ENCODE results near the gene SPZ1.

SPZ1 gene

GRCh38 chr5:80277191-80277590 is 42.6 kb upstream of the SPZ1 start:
- no peaks in the 10 kb centered on the region for H3K4me1 ChIP-seq (ENCODE audit: low read length)
- no peak overlapping the region for H3K27ac ChIP-seq (ENCODE audit: low read length)
- H3K27me3 ChIP-seq (replicated peaks; ENCODE audit: insufficient read depth, low read length) = no peaks in the 10 kb centered on the region
- H2AFZ ChIP-seq (ENCODE audit: low read length) = no peak overlapping the region
- no peaks in the 10 kb centered on the region for H3K36me3 ChIP-seq (replicated peaks; ENCODE audit: insufficient read depth, low read length)
- H3F3A ChIP-seq (ENCODE audit: insufficient read depth, low read length) = no peaks in the 10 kb centered on the region
- no peaks in the 10 kb centered on the region for H3K9me2 ChIP-seq (replicated peaks; ENCODE audit: insufficient read depth, low read length)
- no peaks in the 10 kb centered on the region for H3K9me3 ChIP-seq (replicated peaks; ENCODE audit: insufficient read depth, low read length)
- no peak for TF ChIP-seq EZH2 (optimal IDR thresholded peaks at IDR 0.05; ENCODE audit: low read depth, low read length)
- no peak for TF ChIP-seq CTCF (IDR thresholded peaks at IDR 0.05; ENCODE audit: low read length)
- no peak for TF ChIP-seq EZH2phosphoT487 (IDR thresholded peaks at IDR 0.05; ENCODE audit: low read length)
- no peak overlapping the region for H3K4me3 ChIP-seq (ENCODE audit: low read length)
- no peak for DNase-seq
- H3K79me2 ChIP-seq (ENCODE audit: low read length) = no peaks in the 10 kb centered on the region
- H3K9ac ChIP-seq (ENCODE audit: low read length) = no peak overlapping the region
- H3K4me2 ChIP-seq (ENCODE audit: low read depth, low read length) = no peak overlapping the region
- no peaks in the 10 kb centered on the region for H4K20me1 ChIP-seq (ENCODE audit: insufficient read depth, low read length)

DNA sequence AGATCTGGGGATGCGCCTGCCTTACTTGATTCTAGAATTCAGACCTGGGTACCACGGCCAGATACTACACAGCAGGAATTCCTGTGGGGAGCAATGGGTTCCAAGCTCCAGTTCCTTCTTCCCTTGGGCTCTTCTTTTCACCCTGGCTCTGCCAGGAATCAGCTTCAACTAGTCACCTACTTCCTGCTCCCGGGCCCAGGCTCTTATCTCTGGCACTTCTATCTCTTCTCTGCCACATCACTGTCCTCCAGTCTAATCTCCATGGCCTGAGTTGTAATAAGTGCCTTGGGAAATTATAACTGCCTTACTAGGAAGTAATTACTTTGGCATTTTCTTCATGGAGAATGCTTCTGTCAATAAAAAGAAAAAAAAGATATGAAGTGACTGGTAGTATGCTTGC is 37.7 kb upstream of the SPZ1 start:
- Histone ChIP-seq H3F3A (ENCODE audit: insufficient read depth, low read length) (no peaks in the 10 kb centered on the region), H3K4me2 (ENCODE audit: low read depth, low read length) (no peak overlapping the region), H3K9ac (ENCODE audit: low read length) (no peak overlapping the region), H3K27me3 (replicated peaks; ENCODE audit: insufficient read depth, low read length) (no peaks in the 10 kb centered on the region), H3K4me3 (ENCODE audit: low read length) (no peak overlapping the region), H3K27ac (ENCODE audit: low read length) (no peak overlapping the region), H3K79me2 (ENCODE audit: low read length) (no peaks in the 10 kb centered on the region), H3K9me2 (replicated peaks; ENCODE audit: insufficient read depth, low read length) (no peaks in the 10 kb centered on the region), H3K4me1 (ENCODE audit: low read length) (no peaks in the 10 kb centered on the region), H3K9me3 (replicated peaks; ENCODE audit: insufficient read depth, low read length) (no peaks in the 10 kb centered on the region), H4K20me1 (ENCODE audit: insufficient read depth, low read length) (no peaks in the 10 kb centered on the region), H2AFZ (ENCODE audit: low read length) (no peak overlapping the region), H3K36me3 (replicated peaks; ENCODE audit: insufficient read depth, low read length) (no peaks in the 10 kb centered on the region)
- DNase-seq = no peak
- TF ChIP-seq EZH2 (optimal IDR thresholded peaks at IDR 0.05; ENCODE audit: low read depth, low read length) = no peak
- no peak for TF ChIP-seq CTCF (IDR thresholded peaks at IDR 0.05; ENCODE audit: low read length)
- no peak for TF ChIP-seq EZH2phosphoT487 (IDR thresholded peaks at IDR 0.05; ENCODE audit: low read length)

- no peaks in the 10 kb centered on the region for H3K4me1 ChIP-seq (ENCODE audit: low read length)
- TF ChIP-seq EZH2 (optimal IDR thresholded peaks at IDR 0.05; ENCODE audit: low read depth, low read length) (no peak), EZH2phosphoT487 (IDR thresholded peaks at IDR 0.05; ENCODE audit: low read length) (no peak), CTCF (IDR thresholded peaks at IDR 0.05; ENCODE audit: low read length) (no peak)
- no peaks in the 10 kb centered on the region for H3K9me3 ChIP-seq (replicated peaks; ENCODE audit: insufficient read depth, low read length)
- H3K27ac ChIP-seq (ENCODE audit: low read length) = no peak overlapping the region
- no peak overlapping the region for H2AFZ ChIP-seq (ENCODE audit: low read length)
- H3K36me3 ChIP-seq (replicated peaks; ENCODE audit: insufficient read depth, low read length) = no peaks in the 10 kb centered on the region
- no peaks in the 10 kb centered on the region for H3F3A ChIP-seq (ENCODE audit: insufficient read depth, low read length)
- no peak overlapping the region for H3K4me2 ChIP-seq (ENCODE audit: low read depth, low read length)
- no peak for DNase-seq
- no peak overlapping the region for H3K4me3 ChIP-seq (ENCODE audit: low read length)
- no peaks in the 10 kb centered on the region for H3K79me2 ChIP-seq (ENCODE audit: low read length)
- H3K27me3 ChIP-seq (replicated peaks; ENCODE audit: insufficient read depth, low read length) = no peaks in the 10 kb centered on the region
- H3K9me2 ChIP-seq (replicated peaks; ENCODE audit: insufficient read depth, low read length) = no peaks in the 10 kb centered on the region
- H3K9ac ChIP-seq (ENCODE audit: low read length) = no peak overlapping the region
- no peaks in the 10 kb centered on the region for H4K20me1 ChIP-seq (ENCODE audit: insufficient read depth, low read length)
These were observed 36.4 kb upstream of the SPZ1 start for GRCh38 chr5:80283360-80283759.

Measured in MM.1S (cell line).